Liver (tissue), 9 donors: ENCODE measurements around the gene FAM20C. TPM values are rescaled to one million over a fixed set of nuclear protein-coding genes. Genes with fewer than 3 reads are reported as not detected.

Source experiments
- DNase-seq: peaks from one replicate; pipeline ENCODE4 v3.0.0-alpha.2; 2017; ENCODE audit warnings: low spot score
- H3K27ac ChIP-seq, 2 donors: one replicate each; pipeline ENCODE4 v1.7.0; 2013; ENCODE audit warnings: inconsistent platforms in 2 of 2, low read length in 2 of 2, control low read depth in 1 of 2, low read depth in 1 of 2, mild to moderate bottlenecking in 1 of 2
- H3K27me3 ChIP-seq, 4 donors: one replicate each; pipeline versions ENCODE4 v1.6.1 to v1.7.0; 2013; ENCODE audit warnings: low read length in 3 of 4, inconsistent platforms in 1 of 4, mild to moderate bottlenecking in 1 of 4, moderate library complexity in 1 of 4; ENCODE audit not compliant: control insufficient read depth in 4 of 4, insufficient read depth in 4 of 4
- H3K36me3 ChIP-seq, 4 donors: one replicate each; pipeline versions ENCODE4 v1.6.1 to v1.7.0; 2013; ENCODE audit warnings: low read length in 3 of 4, mild to moderate bottlenecking in 3 of 4, low read depth in 1 of 4, moderate library complexity in 1 of 4; ENCODE audit not compliant: control insufficient read depth in 4 of 4, insufficient read depth in 3 of 4
- H3K4me1 ChIP-seq, 4 donors: one replicate each; pipeline versions ENCODE4 v1.6.1 to v1.7.0; 2013; ENCODE audit warnings: low read length in 3 of 4, mild to moderate bottlenecking in 3 of 4, moderate library complexity in 1 of 4; ENCODE audit not compliant: control insufficient read depth in 4 of 4, insufficient read depth in 4 of 4
- H3K4me3 ChIP-seq, 3 donors: one replicate each; pipeline versions ENCODE4 v1.6.1 to v1.7.0; 2013; ENCODE audit warnings: low read length in 3 of 3, control low read depth in 1 of 3, low read depth in 1 of 3, mild to moderate bottlenecking in 1 of 3
- H3K9ac ChIP-seq, 2 donors: one replicate each; pipeline ENCODE4 v1.7.0; 2013; ENCODE audit warnings: low read length in 2 of 2, mild to moderate bottlenecking in 2 of 2, moderate library complexity in 2 of 2, control low read depth in 1 of 2, low read depth in 1 of 2
- H3K9me3 ChIP-seq, 4 donors: one replicate each; pipeline versions ENCODE4 v1.6.1 to v1.7.0; 2013; ENCODE audit warnings: low read length in 3 of 4; ENCODE audit not compliant: control insufficient read depth in 4 of 4
- EGR1 ChIP-seq, 2 donors: IDR thresholded peaks; 2 replicates each; pipeline ENCODE4 v1.6.1; 2016 to 2018; ENCODE audit warnings: antibody characterized with exemption in 2 of 2, low read depth in 2 of 2
- FOXA1 ChIP-seq: IDR thresholded peaks from 2 replicates; pipeline ENCODE4 v1.6.1; 2016; ENCODE audit warnings: antibody characterized with exemption
- HNF4G ChIP-seq: IDR thresholded peaks from 2 replicates; pipeline ENCODE4 v1.6.1; 2016; ENCODE audit warnings: antibody characterized with exemption
- NR2F2 ChIP-seq: IDR thresholded peaks from 2 replicates; pipeline ENCODE4 v1.6.1; 2016; ENCODE audit warnings: antibody characterized with exemption
- RXRA ChIP-seq, 2 donors: IDR thresholded peaks; 2 replicates each; pipeline ENCODE4 v1.6.1; 2017 to 2018; ENCODE audit warnings: antibody characterized with exemption in 2 of 2, mild to moderate bottlenecking in 1 of 2
- TAF1 ChIP-seq: conservative IDR thresholded peaks from 2 replicates; pipeline ENCODE4 v1.6.1; 2016; ENCODE audit warnings: antibody characterized with exemption, mild to moderate bottlenecking
- YY1 ChIP-seq: IDR thresholded peaks from 2 replicates; pipeline ENCODE4 v1.6.1; 2016; ENCODE audit warnings: antibody characterized with exemption, mild to moderate bottlenecking
- WGBS: extraction: QIAGEN DNeasy Blood & Tissue Kit; methylation state at CpG from one replicate; pipeline ENCODE4 v1.1.7; 2013; 5-methylcytosine and 5-hydroxymethylcytosine counted together
- polyA plus RNA-seq, 2 donors: library from polyadenylated mRNA; stranded (reverse) in 1 of 2; unstranded in 1 of 2; fragments of 200-250 nt in 1 of 2; fragments of >200 nt in 1 of 2; fragmentation: Nextera tagmentation in 1 of 2; extraction: Ambion mirVana in 1 of 2; gene quantifications; one replicate each; pipeline versions ENCODE4 v1.2.1 to v1.2.3, GENCODE V29; 2013 to 2015
- total RNA-seq, 2 donors: library from RNA; depleted of rRNA; stranded (reverse); fragments of >200 nt; gene quantifications; one replicate each; pipeline ENCODE4 v1.2.3, GENCODE V29; 2014
- TF ChIP-seq, protein P1 (sequence below): fragments of 150-350 bp; IDR thresholded peaks from 2 replicates; pipeline ENCODE4 v1.5.1; 2017; ENCODE audit warnings: improper control_type of control experiment, low read depth, low read length; ENCODE audit not compliant: missing input control
- TF ChIP-seq, protein P2 (sequence below): IDR thresholded peaks from 2 replicates; pipeline ENCODE4 v1.6.1; 2016; ENCODE audit warnings: antibody characterized with exemption, mild to moderate bottlenecking
- donor health status: healthy.
- donor health status: healthy.
- donor health status: healthy.
- donor health status: healthy.
- donor health status: healthy.

The FAM20C gene
- total and polyA plus RNA-seq, 4 donors: 13.4 to 40.4 (median 31.5) TPM

- no peaks in the 10 kb centered on the region for H3K27me3 ChIP-seq
- WGBS: 87% methylated on average over 11 of the region's 11 CpGs
- no peak overlapping the region for H3K4me3 ChIP-seq
- no peak for TF ChIP-seq FOXA1
- no peak for DNase-seq
- peaks cover 0 to 7% (median 4%) of the 10 kb centered on the region in 4 donors for H3K4me1 ChIP-seq
- H3K36me3 ChIP-seq: peaks cover 0 to 4% (median 0%) of the 10 kb centered on the region in 4 donors
- H3K9me3 ChIP-seq: no peaks in the 10 kb centered on the region
- H3K9ac ChIP-seq: no peak overlapping the region
- H3K27ac ChIP-seq: no peak overlapping the region
Measured at GRCh38 chr7:188174-188573, 4.2 kb upstream of the FAM20C start.

- no peaks in the 10 kb centered on the region for H3K9me3 ChIP-seq
- no peak overlapping the region for H3K9ac ChIP-seq
- peaks cover 0 to 4% (median 0%) of the 10 kb centered on the region in 4 donors for H3K36me3 ChIP-seq
- H3K4me3 ChIP-seq: no peak overlapping the region
- peaks cover 0 to 11% (median 4%) of the 10 kb centered on the region in 4 donors for H3K4me1 ChIP-seq
- TF ChIP-seq YY1 (no peak), EGR1 (IDR thresholded peaks at IDR 0.05; ENCODE audit: low read depth in 2 of 2) (no peak), RXRA (IDR thresholded peaks at IDR 0.05) (no peak), FOXA1 (no peak), HNF4G (no peak), TAF1 (no peak), NR2F2 (no peak)
- TF ChIP-seq, protein P1, sequence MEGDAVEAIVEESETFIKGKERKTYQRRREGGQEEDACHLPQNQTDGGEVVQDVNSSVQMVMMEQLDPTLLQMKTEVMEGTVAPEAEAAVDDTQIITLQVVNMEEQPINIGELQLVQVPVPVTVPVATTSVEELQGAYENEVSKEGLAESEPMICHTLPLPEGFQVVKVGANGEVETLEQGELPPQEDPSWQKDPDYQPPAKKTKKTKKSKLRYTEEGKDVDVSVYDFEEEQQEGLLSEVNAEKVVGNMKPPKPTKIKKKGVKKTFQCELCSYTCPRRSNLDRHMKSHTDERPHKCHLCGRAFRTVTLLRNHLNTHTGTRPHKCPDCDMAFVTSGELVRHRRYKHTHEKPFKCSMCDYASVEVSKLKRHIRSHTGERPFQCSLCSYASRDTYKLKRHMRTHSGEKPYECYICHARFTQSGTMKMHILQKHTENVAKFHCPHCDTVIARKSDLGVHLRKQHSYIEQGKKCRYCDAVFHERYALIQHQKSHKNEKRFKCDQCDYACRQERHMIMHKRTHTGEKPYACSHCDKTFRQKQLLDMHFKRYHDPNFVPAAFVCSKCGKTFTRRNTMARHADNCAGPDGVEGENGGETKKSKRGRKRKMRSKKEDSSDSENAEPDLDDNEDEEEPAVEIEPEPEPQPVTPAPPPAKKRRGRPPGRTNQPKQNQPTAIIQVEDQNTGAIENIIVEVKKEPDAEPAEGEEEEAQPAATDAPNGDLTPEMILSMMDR: no peak
- H3K27ac ChIP-seq: no peak overlapping the region
- no peak for DNase-seq
- WGBS: 78% methylated on average over 24 of the region's 24 CpGs
- H3K27me3 ChIP-seq: no peaks in the 10 kb centered on the region
Measured at GRCh38 chr7:188727-189500, 3.5 kb upstream of the FAM20C start.

DNA sequence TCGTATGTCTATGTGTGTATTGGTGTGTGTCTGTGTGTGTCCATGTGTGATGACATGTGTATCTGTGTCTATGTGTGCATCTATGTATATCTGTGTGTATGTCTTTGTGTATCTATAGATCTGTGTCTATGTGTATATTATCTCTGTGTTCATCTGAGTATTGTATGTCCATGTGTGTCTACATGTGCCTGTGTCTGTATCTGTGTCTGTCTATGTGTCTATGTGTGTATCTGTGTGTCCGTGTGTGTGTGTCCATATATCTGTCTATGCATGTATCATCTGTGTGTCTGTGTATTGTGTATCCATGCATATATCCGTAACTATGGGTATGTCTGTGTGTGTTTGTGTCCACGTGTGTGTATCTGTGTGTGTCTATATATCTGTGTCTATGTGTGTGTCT is 2.7 kb upstream of the FAM20C start:
- Histone ChIP-seq H3K9me3 (no peaks in the 10 kb centered on the region), H3K27ac (no peak overlapping the region), H3K4me3 (no peak overlapping the region), H3K27me3 (no peaks in the 10 kb centered on the region), H3K4me1 (peaks cover 0 to 14% (median 5%) of the 10 kb centered on the region in 4 donors), H3K36me3 (peaks cover 0 to 4% (median 0%) of the 10 kb centered on the region in 4 donors), H3K9ac (no peak overlapping the region)
- DNase-seq: no peak
- WGBS: 70% methylated on average over 4 of the region's 4 CpGs
- TF ChIP-seq, protein P2, sequence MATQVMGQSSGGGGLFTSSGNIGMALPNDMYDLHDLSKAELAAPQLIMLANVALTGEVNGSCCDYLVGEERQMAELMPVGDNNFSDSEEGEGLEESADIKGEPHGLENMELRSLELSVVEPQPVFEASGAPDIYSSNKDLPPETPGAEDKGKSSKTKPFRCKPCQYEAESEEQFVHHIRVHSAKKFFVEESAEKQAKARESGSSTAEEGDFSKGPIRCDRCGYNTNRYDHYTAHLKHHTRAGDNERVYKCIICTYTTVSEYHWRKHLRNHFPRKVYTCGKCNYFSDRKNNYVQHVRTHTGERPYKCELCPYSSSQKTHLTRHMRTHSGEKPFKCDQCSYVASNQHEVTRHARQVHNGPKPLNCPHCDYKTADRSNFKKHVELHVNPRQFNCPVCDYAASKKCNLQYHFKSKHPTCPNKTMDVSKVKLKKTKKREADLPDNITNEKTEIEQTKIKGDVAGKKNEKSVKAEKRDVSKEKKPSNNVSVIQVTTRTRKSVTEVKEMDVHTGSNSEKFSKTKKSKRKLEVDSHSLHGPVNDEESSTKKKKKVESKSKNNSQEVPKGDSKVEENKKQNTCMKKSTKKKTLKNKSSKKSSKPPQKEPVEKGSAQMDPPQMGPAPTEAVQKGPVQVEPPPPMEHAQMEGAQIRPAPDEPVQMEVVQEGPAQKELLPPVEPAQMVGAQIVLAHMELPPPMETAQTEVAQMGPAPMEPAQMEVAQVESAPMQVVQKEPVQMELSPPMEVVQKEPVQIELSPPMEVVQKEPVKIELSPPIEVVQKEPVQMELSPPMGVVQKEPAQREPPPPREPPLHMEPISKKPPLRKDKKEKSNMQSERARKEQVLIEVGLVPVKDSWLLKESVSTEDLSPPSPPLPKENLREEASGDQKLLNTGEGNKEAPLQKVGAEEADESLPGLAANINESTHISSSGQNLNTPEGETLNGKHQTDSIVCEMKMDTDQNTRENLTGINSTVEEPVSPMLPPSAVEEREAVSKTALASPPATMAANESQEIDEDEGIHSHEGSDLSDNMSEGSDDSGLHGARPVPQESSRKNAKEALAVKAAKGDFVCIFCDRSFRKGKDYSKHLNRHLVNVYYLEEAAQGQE: no peak
